Smooth muscle cell (in vitro differentiated cells): ENCODE results near the gene BORCS8. TPM values are rescaled to one million over a fixed set of nuclear protein-coding genes. Genes with fewer than 3 reads are reported as not detected.

Experiments
- DNase-seq: peaks from one replicate; lab custom pipeline; 2025; ENCODE audit not compliant: unreplicated experiment; lab: John Stamatoyannopoulos, UW
- H2AFZ ChIP-seq: fragments of 200-600 bp; sonication (generic); 2 replicates; pipeline ENCODE4 v1.6.0; 2016; ENCODE audit warnings: antibody characterized with exemption, low read depth, mild to moderate bottlenecking
- H3F3A ChIP-seq: fragments of 200-600 bp; sonication (generic); 2 replicates; pipeline ENCODE4 v1.6.0; 2017; ENCODE audit warnings: antibody characterized with exemption, low read depth
- H3K27ac ChIP-seq: fragments of 200-600 bp; sonication (generic); 2 replicates; pipeline ENCODE4 v1.5.1; 2016; ENCODE audit warnings: low read depth, mild to moderate bottlenecking
- H3K27me3 ChIP-seq: fragments of 200-600 bp; sonication (generic); 2 replicates; pipeline ENCODE4 v1.6.1; 2016; ENCODE audit warnings: low read depth, mild to moderate bottlenecking
- H3K36me3 ChIP-seq: fragments of 200-600 bp; sonication (generic); 2 replicates; pipeline ENCODE4 v1.5.1; 2016; ENCODE audit warnings: low read depth
- H3K4me1 ChIP-seq: fragments of 200-600 bp; sonication (generic); 2 replicates; pipeline ENCODE4 v1.5.1; 2016; ENCODE audit warnings: low read depth
- H3K4me2 ChIP-seq: fragments of 200-600 bp; sonication (generic); 2 replicates; pipeline ENCODE4 v1.6.0; 2016; ENCODE audit warnings: mild to moderate bottlenecking
- H3K4me3 ChIP-seq: fragments of 200-600 bp; sonication (generic); 2 replicates; pipeline ENCODE4 v1.5.1; 2016; ENCODE audit warnings: mild to moderate bottlenecking
- H3K79me2 ChIP-seq: fragments of 200-600 bp; sonication (generic); 2 replicates; pipeline ENCODE4 v1.6.0; 2016; ENCODE audit warnings: low read depth, mild to moderate bottlenecking
- H3K9ac ChIP-seq: fragments of 200-600 bp; sonication (generic); 2 replicates; pipeline ENCODE4 v1.6.0; 2016; ENCODE audit warnings: low read depth
- H3K9me3 ChIP-seq: fragments of 200-600 bp; sonication (generic); replicated peaks from 2 replicates; pipeline ENCODE4 v1.5.1; 2016; ENCODE audit warnings: low read depth
- H4K20me1 ChIP-seq: fragments of 200-600 bp; sonication (generic); 2 replicates; pipeline ENCODE4 v1.6.0; 2016; ENCODE audit warnings: low read depth
- WGBS: methylation state at CpG from one replicate; pipeline ENCODE4 v1.1.7; 2016; ENCODE audit warnings: low lambda C conversion rate; 5-methylcytosine and 5-hydroxymethylcytosine counted together
- polyA plus RNA-seq: library from polyadenylated mRNA; unstranded; fragments of >200 nt; fragmentation: Nextera tagmentation; extraction: Ambion mirVana; gene quantifications from 2 replicates; pipeline ENCODE4 v1.2.1, GENCODE V29; 2016
- total RNA-seq: library from RNA; depleted of rRNA; stranded (reverse); fragments of >200 nt; gene quantifications from 2 replicates; pipeline ENCODE4 v1.2.3, GENCODE V29; 2014
- TF ChIP-seq, protein P1 (sequence below): fragments of 200-600 bp; sonication (generic); IDR thresholded peaks from 2 replicates; pipeline ENCODE4 v1.5.1; 2017; ENCODE audit warnings: borderline replicate concordance, mild to moderate bottlenecking, antibody characterized with exemption; ENCODE audit not compliant: insufficient read depth, poor library complexity, severe bottlenecking

Gene BORCS8
- total and polyA plus RNA-seq, 2 experiments from 2014 or later = 10.0 to 15.7 TPM

DNA sequence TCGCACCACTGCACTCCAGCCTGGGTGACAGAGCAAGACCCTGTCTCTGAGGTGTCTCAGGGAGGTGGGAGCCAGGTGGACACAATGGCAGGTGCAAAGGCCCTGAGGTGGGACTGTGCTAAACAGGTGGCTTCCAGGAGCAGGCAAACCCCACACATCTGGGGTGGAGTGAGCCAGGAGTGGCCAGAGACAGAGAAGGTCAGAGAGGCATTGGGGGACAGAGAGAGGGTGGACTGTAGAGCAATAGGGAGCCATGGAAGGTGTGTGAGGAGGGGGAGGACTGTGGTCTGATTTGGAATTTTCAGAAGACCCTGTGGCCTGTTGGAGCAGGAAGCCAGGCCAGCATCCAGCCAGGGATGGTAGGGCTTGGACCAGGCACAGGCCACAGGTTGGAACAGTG, 26.6 kb downstream of the BORCS8 start:
- H2AFZ ChIP-seq = no peak overlapping the region

DNA sequence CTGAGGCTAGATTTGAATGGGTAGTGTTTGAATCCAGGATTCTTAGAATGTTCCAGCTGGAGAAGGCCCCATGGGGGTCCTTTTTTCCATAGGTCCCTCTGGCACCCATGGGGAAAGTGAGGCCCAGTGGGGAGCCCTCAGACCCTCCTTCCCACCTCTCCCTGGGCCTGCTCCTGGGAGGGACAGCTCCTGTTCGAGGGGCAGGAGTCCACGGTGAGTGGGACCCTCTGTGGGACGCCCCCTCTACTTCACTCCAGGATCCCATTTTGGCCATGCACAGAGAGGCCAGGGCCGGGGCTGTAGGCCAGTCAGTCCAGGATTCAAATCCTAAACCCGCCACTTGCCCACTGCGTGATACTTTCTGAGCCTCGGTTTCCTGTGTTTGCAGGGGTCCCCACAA, 29.5 kb downstream of the BORCS8 start:
- Histone ChIP-seq H3K36me3 (no peaks in the 10 kb centered on the region), H3F3A (no peaks in the 10 kb centered on the region), H2AFZ (no peak overlapping the region), H3K4me2 (no peak overlapping the region), H3K79me2 (no peaks in the 10 kb centered on the region), H3K27me3 (no peaks in the 10 kb centered on the region), H3K9me3 (no peaks in the 10 kb centered on the region), H3K9ac (no peak overlapping the region), H3K27ac (no peak overlapping the region), H3K4me1 (no peaks in the 10 kb centered on the region), H3K4me3 (no peak overlapping the region), H4K20me1 (no peaks in the 10 kb centered on the region)
- DNase-seq = no peak
- 92% methylated on average over 7 of the region's 7 CpGs for WGBS
- TF ChIP-seq, protein P1, sequence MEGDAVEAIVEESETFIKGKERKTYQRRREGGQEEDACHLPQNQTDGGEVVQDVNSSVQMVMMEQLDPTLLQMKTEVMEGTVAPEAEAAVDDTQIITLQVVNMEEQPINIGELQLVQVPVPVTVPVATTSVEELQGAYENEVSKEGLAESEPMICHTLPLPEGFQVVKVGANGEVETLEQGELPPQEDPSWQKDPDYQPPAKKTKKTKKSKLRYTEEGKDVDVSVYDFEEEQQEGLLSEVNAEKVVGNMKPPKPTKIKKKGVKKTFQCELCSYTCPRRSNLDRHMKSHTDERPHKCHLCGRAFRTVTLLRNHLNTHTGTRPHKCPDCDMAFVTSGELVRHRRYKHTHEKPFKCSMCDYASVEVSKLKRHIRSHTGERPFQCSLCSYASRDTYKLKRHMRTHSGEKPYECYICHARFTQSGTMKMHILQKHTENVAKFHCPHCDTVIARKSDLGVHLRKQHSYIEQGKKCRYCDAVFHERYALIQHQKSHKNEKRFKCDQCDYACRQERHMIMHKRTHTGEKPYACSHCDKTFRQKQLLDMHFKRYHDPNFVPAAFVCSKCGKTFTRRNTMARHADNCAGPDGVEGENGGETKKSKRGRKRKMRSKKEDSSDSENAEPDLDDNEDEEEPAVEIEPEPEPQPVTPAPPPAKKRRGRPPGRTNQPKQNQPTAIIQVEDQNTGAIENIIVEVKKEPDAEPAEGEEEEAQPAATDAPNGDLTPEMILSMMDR = no peak

More for the DNA sequence above, 26.6 kb downstream of the BORCS8 start:
- Histone ChIP-seq H3K4me3 (no peak overlapping the region), H3K4me2 (no peak overlapping the region), H3F3A (no peaks in the 10 kb centered on the region), H3K27me3 (no peaks in the 10 kb centered on the region), H3K9me3 (no peaks in the 10 kb centered on the region), H3K79me2 (no peaks in the 10 kb centered on the region), H3K9ac (no peak overlapping the region), H4K20me1 (peaks cover 10% of the 10 kb centered on the region), H3K36me3 (no peaks in the 10 kb centered on the region), H3K27ac (no peak overlapping the region), H3K4me1 (no peaks in the 10 kb centered on the region)
- TF ChIP-seq, protein P1 = no peak
- WGBS = 100% methylated on average over 1 of the region's 1 CpG
- no peak for DNase-seq

DNA sequence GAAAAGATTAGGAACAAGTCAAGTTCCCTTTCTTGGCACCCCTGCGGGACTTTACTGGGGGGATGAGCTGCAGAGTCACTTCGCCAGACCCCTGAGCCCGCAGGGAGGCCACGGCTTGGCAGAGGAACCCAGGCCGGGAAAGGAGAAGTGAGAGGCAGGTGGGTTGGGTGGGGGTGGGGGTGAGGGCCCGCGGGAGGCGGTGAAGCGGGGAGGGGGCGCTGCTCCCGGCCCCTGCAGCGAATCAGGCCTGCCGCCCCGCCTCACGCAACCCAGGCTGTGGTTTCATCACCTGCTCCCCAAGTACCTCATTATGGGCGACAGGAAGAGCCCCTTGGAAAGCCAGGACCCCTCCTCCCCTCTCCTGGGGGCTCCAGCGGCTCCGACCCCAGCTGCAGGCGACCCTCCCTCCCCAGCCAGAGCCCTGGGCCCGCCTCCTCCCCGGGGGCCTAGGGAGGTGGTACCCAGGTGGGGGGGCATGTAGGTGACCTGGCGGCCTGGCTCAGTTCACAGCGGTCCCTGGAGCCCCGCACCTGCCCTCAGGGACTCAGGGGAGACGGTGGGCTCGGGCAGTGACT, 31.4 kb downstream of the BORCS8 start:
- Histone ChIP-seq H3K4me1 (no peaks in the 10 kb centered on the region), H3K36me3 (no peaks in the 10 kb centered on the region), H3K27me3 (no peaks in the 10 kb centered on the region), H4K20me1 (no peaks in the 10 kb centered on the region), H3K27ac (no peak overlapping the region), H3K9ac (no peak overlapping the region), H3K4me2 (no peak overlapping the region), H3K9me3 (no peaks in the 10 kb centered on the region), H2AFZ (no peak overlapping the region), H3K4me3 (no peak overlapping the region), H3F3A (no peaks in the 10 kb centered on the region), H3K79me2 (no peaks in the 10 kb centered on the region)
- 83% methylated on average over 13 of the region's 26 CpGs for WGBS
- TF ChIP-seq, protein P1 = no peak
- no peak for DNase-seq

DNA sequence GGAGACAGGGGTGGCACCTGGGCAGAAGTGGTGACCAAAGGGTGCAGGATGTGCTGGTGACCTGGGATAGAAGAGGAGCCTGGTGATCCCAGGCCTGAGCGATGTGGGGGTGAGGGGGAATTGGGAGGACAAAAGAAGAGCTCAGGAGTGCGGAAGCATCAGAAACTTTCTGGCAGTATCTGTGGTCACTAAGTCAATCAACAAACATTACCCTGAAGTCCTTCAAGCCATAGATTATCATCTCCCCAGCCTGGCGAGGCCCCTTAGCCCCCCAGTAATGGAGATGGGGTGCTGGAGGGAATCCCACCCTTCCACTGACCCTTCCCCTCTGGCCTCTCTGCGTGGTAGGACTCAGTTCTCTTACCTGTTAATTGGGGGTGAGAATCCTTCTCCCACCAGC, 32.4 kb downstream of the BORCS8 start:
- WGBS = 95% methylated on average over 4 of the region's 4 CpGs
- Histone ChIP-seq H3K4me3 (no peak overlapping the region), H3K4me2 (no peak overlapping the region), H2AFZ (no peak overlapping the region), H3K36me3 (no peaks in the 10 kb centered on the region), H3K4me1 (no peaks in the 10 kb centered on the region), H3K79me2 (no peaks in the 10 kb centered on the region), H3F3A (no peaks in the 10 kb centered on the region), H4K20me1 (no peaks in the 10 kb centered on the region), H3K27ac (no peak overlapping the region), H3K27me3 (no peaks in the 10 kb centered on the region), H3K9ac (no peak overlapping the region), H3K9me3 (no peaks in the 10 kb centered on the region)
- TF ChIP-seq, protein P1 = no peak
- DNase-seq = no peak
